GM12865 (cell line): ENCODE measurements around the gene TSSK6.

Experiments used
- DNase-seq: peaks from one replicate; pipeline ENCODE4 v3.0.0; 2010; ENCODE audit warnings: low read depth
- H3K4me3 ChIP-seq: 2 replicates; pipeline ENCODE4 v1.5.1; 2011; ENCODE audit warnings: mild to moderate bottlenecking, low read depth, low read length, control low read depth
- TF ChIP-seq, protein P1 (sequence below): IDR thresholded peaks from 2 replicates; pipeline ENCODE4 v1.5.1; 2011; ENCODE audit warnings: low read length, control low read depth, low read depth, inconsistent platforms; ENCODE audit not compliant: insufficient read depth; ENCODE audit errors: missing control alignments

Gene TSSK6

DNA sequence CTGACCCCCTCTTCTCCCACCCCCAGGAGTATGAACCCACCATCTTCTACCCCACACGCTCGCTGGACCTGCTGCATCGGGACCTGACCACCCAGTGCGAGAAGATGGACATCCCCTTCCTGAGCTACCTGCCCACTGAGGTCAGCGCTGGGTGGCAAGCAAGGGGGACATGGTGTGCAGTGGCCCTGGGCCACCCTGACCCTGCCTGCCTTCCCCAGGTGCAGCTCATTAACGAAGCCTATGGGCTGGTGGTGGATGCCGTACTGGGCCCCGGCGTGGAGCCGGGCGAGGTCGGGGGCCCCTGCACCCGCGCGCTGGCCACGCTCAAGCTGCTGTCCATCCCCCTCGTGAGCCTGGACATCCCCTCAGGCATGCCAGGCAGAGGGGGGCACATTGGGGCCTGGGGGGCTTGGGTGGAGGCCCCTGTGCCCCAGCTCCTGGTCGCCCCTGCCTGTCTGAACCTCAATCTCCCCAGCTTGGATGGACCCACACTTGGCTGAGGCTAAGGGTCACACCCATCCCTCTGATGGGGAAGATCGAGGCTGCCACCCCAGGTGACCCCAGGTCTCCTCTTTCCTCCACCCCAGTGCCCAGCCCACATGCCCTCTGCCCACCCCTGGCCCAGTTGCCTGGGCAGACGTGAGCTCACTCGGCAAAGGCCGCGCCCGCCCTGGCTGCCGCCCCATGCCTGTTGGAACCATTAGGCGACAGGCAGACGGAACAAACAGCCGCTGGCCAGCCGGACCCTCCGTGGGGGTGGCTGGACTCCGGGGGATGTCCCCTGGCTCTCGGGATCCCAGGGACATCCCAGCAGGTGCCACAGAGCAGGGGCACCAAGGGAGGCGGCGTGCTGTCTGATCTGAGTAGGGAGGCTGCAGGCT lies 20.2 kb upstream of the TSSK6 start:
- TF ChIP-seq, protein P1, sequence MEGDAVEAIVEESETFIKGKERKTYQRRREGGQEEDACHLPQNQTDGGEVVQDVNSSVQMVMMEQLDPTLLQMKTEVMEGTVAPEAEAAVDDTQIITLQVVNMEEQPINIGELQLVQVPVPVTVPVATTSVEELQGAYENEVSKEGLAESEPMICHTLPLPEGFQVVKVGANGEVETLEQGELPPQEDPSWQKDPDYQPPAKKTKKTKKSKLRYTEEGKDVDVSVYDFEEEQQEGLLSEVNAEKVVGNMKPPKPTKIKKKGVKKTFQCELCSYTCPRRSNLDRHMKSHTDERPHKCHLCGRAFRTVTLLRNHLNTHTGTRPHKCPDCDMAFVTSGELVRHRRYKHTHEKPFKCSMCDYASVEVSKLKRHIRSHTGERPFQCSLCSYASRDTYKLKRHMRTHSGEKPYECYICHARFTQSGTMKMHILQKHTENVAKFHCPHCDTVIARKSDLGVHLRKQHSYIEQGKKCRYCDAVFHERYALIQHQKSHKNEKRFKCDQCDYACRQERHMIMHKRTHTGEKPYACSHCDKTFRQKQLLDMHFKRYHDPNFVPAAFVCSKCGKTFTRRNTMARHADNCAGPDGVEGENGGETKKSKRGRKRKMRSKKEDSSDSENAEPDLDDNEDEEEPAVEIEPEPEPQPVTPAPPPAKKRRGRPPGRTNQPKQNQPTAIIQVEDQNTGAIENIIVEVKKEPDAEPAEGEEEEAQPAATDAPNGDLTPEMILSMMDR = no peak
- no peak for DNase-seq
- no peak overlapping the region for H3K4me3 ChIP-seq

DNA sequence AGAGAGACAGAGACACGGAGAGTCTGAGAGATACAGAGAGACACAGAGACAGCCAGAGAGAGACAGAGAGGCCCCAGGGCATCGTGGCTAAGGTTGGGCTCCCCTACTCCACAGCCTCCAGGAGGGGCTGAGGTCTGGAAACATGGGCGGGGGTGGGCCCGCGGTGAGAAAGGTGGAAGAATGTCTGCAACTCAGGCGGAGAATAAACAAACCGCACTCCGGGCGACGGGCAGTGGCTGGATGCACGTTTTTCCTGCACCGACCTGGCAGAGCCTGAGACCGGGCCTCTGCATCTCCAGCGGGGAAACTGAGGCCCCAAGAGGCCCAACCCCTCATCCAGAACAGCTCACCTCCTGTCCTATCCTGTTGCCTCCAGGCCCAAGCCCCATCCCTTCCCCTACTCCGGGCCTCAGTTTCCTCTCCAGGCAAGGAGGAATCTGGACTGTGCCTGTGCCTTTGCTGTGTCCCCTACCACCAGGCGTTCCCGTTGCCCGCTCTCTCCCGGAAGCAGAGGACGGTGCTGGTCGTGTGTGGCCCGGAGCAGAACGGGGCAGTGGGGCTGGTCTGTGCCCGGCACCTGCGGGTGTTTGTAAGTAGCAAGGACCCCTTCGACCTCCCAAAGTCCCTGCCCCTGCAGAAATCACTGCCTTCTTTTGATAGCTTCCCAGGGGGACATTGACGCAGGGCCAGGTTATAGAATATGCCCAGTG lies 19.4 kb upstream of the TSSK6 start:
- no peak overlapping the region for H3K4me3 ChIP-seq
- TF ChIP-seq, protein P1 = no peak

DNA sequence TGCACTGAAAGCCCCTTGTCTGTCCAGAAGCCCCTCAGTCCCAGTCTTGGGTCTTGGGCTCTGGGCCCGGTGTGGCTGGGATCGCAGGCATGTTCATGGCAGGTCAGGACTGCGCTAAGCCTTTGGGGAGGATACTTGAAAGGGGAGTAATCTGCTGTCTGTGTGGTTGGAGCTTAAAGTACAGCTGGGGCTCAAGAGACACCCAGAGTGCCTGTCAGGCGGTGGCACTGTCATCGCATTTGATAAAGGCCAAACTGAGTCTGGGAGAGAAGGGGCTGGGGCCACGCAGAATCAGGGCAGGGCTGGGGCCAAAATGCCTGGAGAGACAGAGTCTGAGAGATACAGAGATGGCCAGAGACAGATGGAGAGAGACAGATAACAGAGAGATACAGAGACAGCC lies 18.5 kb upstream of the TSSK6 start:
- TF ChIP-seq, protein P1 = no peak
- no peak overlapping the region for H3K4me3 ChIP-seq
- DNase-seq = no peak

More for the DNA sequence above, 19.4 kb upstream of the TSSK6 start:
- DNase-seq = no peak

DNA sequence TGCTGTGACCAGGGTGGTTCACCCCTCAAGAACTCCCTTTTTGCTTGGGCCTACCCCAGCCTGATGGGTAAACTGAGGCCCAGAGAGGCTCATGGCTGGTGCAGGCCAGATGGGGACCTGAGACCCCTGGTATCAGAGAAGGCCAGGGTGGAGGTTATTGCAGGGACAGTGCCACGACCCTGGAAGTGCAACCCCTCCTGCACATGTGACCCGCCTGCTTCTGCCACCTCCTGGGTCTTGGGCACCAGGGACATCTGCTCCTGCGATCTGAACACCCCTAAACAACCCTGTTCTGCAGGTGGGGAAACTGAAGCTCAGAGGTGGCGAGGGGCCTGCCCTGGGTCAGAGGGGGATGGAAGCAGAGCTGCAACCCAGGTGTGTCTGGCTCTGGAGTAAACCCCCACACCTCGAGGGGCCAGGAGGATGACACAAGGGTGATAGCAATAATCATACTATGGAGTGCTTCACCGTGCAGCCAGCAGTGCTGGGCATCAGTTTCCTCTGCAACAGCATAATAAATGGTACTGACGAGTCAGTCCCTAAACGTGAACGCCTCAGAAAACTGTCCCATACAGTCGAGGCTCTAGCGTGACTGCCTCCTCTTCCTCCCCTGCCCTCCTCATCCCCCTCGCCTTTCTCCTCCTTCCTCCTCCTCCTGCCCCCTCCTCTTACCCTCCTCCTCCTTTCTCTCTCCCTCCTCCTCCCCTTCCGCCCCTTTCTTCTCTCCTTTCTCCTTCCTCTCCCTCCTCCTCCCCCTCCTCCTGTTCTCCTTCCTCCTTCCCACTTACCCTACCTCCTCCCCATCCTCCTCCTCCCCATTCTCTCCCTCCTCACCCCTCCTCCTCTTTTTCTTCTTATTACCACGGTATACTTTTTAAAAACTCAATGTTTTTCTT lies 17.7 kb upstream of the TSSK6 start:
- H3K4me3 ChIP-seq = no peak overlapping the region
- no peak for DNase-seq
- TF ChIP-seq, protein P1 = no peak

DNA sequence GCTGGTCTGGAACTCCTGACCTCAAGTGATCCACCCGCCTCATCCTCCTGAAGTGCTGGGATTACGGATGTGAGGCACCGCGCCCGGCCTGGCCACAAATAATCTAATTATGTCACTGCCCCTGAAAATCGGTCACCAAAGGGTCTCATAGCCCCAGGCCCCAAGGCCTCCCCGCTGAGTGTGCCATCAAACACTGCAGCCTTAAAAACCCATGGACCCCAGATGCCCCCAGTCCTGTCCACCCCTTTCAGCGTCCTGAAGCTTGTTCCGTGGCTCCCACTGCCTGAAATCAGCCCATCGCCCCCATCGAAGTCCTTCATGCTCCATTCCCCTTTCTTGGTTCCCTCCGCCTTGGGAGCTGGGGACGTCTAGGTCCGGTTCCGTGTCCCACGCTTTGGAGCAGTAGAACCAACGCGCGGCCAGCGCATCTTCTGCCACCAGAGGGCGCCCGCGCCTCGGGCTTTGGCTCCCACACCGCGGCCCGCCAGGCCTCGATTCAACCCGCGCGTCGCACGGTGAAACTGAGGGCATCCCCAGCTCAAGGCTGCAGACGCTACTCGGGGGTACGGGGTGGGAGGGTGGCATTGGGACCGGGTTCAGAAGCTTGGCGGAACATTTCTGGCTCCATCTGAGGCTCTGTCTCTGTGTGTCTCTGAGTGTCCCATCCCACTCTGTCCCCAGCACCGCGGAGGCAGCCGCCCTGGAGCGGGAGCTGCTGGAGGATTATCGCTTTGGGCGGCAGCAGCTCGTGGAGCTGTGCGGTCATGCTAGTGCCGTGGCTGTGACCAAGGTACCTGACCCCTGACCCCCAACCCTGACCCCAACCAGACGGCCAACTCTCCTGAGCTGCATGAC lies 16.8 kb upstream of the TSSK6 start:
- TF ChIP-seq, protein P1 = peak; percentile 97
- peak; percentile 78 for DNase-seq
- no peak overlapping the region for H3K4me3 ChIP-seq

DNA sequence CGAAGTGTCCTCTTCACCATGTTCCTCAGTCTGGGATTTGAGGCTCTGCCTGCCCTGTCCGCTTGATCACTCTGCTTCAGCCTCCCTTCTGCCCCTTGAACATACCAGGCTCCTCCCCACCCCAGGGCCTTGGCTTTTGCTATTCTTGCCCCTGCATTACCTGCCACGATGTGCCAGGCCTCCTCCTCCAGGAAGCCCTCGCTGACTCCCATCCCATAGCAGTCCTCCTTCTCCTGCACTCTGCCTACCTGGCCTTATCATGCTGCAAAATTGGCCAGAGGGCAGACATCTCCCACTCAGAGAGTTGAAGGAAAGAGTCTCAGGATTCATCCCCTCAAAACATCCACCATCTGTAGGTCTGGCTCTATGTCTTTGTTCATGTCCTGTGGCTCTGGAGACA lies 15.5 kb upstream of the TSSK6 start:
- TF ChIP-seq, protein P1 = no peak
- H3K4me3 ChIP-seq = no peak overlapping the region
- no peak for DNase-seq
